ENCODE data around the gene CAST.
A peak's percentile ranks its signal among the peaks of the same experiment; 100 is the strongest.

The CAST gene

GRCh38 chr5:96750110-96750822 is 88.1 kb downstream of the CAST start:
- DNase-seq, result no peak

GRCh38 chr5:96751203-96752169 is 89.3 kb downstream of the CAST start:
- no peak for DNase-seq

- peak; percentile 66 to 84 (median 74) for DNase-seq
Observed at GRCh38 chr5:96752341-96753016, 90.3 kb downstream of the CAST start.

- no peak for DNase-seq
Observed at GRCh38 chr5:96753017-96753397, 90.8 kb downstream of the CAST start.

- DNase-seq, result no peak
Observed at GRCh38 chr5:96753848-96754247, 91.7 kb downstream of the CAST start.

GRCh38 chr5:96755851-96756250 is 93.7 kb downstream of the CAST start:
- DNase-seq, result no peak

- no peak for DNase-seq
Observed at GRCh38 chr5:96756985-96757384, 94.8 kb downstream of the CAST start.

- no peak for DNase-seq
Observed at GRCh38 chr5:96758621-96759020, 96.4 kb downstream of the CAST start.

- DNase-seq, result no peak
Observed at GRCh38 chr5:96761618-96762017, 99.4 kb downstream of the CAST start.

GRCh38 chr5:96763026-96763425 is 100.8 kb downstream of the CAST start:
- no peak for DNase-seq

- DNase-seq, result no peak
Observed at GRCh38 chr5:96765043-96765442, 102.9 kb downstream of the CAST start.

- no peak for DNase-seq
Observed at GRCh38 chr5:96768708-96769251, 106.6 kb downstream of the CAST start.

- DNase-seq, result no peak
Observed at GRCh38 chr5:96771395-96771794, 109.2 kb downstream of the CAST start.

- DNase-seq, result no peak
Observed at GRCh38 chr5:96772111-96772510, 109.9 kb downstream of the CAST start.

- DNase-seq, result no peak
Observed at GRCh38 chr5:96772542-96772941, 110.4 kb downstream of the CAST start.

- no peak for DNase-seq
Observed at GRCh38 chr5:96775050-96775449, 112.9 kb downstream of the CAST start.

GRCh38 chr5:96775689-96776088 is 113.5 kb downstream of the CAST start:
- DNase-seq, result no peak

GRCh38 chr5:96776621-96777020 is 114.4 kb downstream of the CAST start:
- no peak for DNase-seq

GRCh38 chr5:96778409-96778808 is 116.2 kb downstream of the CAST start:
- no peak for DNase-seq

GRCh38 chr5:96780626-96781025 is 118.5 kb downstream of the CAST start:
- DNase-seq, result no peak

GRCh38 chr5:96781031-96781971 is 119.1 kb downstream of the CAST start:
- no peak for DNase-seq

- DNase-seq, result no peak
Observed at GRCh38 chr5:96783326-96783725, 121.2 kb downstream of the CAST start.
